Spinal cord (tissue), 10 donors: Measurements from ENCODE around the gene RRP1. TPM values are rescaled to one million over a fixed set of nuclear protein-coding genes. Genes with fewer than 3 reads are reported as not detected.

Experiments used
- DNase-seq, 6 donors: peaks; one replicate each; pipeline versions ENCODE4 v3.0.0 to v3.0.0-alpha.2; 2013 to 2015; ENCODE audit warnings: low spot score in 6 of 6, low read depth in 4 of 6
- H3K27ac ChIP-seq: one replicate; pipeline ENCODE4 v1.5.1; 2013; ENCODE audit warnings: low read depth, low read length, control low read depth
- H3K27me3 ChIP-seq: one replicate; pipeline ENCODE4 v1.6.1; 2013; ENCODE audit warnings: low read length; ENCODE audit not compliant: control insufficient read depth, insufficient read depth
- H3K36me3 ChIP-seq: one replicate; pipeline ENCODE4 v1.6.1; 2013; ENCODE audit warnings: low read length; ENCODE audit not compliant: control insufficient read depth, insufficient read depth
- H3K4me1 ChIP-seq: one replicate; pipeline ENCODE4 v1.6.1; 2013; ENCODE audit warnings: low read length; ENCODE audit not compliant: control insufficient read depth, insufficient read depth
- H3K4me3 ChIP-seq: one replicate; pipeline ENCODE4 v1.5.1; 2013; ENCODE audit warnings: low read depth, low read length, control low read depth
- H3K9me3 ChIP-seq: one replicate; pipeline ENCODE4 v1.6.1; 2013; ENCODE audit warnings: low read length; ENCODE audit not compliant: control insufficient read depth, insufficient read depth
- WGBS: methylation state at CpG from one replicate; pipeline ENCODE4 v1.1.5; 2013; ENCODE audit warnings: missing lambda C conversion rate; ENCODE audit not compliant: insufficient coverage; 5-methylcytosine and 5-hydroxymethylcytosine counted together
- long read RNA-seq, 4 donors: transcript quantifications; one replicate each; lab custom pipeline, GENCODE V29; 2026
- polyA plus RNA-seq, 2 donors: library from polyadenylated mRNA; unstranded; fragments of 120-200 nt; gene quantifications; one replicate each; pipeline ENCODE4 v1.2.1, GENCODE V29; 2013; ENCODE audit not compliant: insufficient read length in 2 of 2
- total RNA-seq, 2 donors: library from RNA; depleted of rRNA in 1 of 2; stranded (reverse); fragments of 120-200 nt in 1 of 2; fragments of >200 nt in 1 of 2; gene quantifications; one replicate each; pipeline versions ENCODE4 v1.2.3 to v1.2.4, GENCODE V29; 2013 to 2014
- donor health status: healthy.

The RRP1 gene
- total RNA-seq (10 to 100 TPM; 14.2 to 16.9 TPM), polyA plus RNA-seq (10 to 100 TPM; 31.3 to 39.2 TPM)
- long read RNA-seq, donor 1, partial matches to known transcripts: 0 of 5 reads
- long read RNA-seq, donor 1, other reads (novel, unspliced or antisense): 0 of 5 reads
- long read RNA-seq, donor 2, transcript RRP1-207 (13 exons, 3,022 nt): major isoform, 5 of 5 reads
- long read RNA-seq, donor 2, partial matches to known transcripts: 0 of 5 reads
- long read RNA-seq, donor 2, other reads (novel, unspliced or antisense): 0 of 5 reads
- long read RNA-seq, donor 3, partial matches to known transcripts: 0 of 1 reads
- long read RNA-seq, donor 3, other reads (novel, unspliced or antisense): 0 of 1 reads
- long read RNA-seq, donor 4, partial matches to known transcripts: 0 of 2 reads
- long read RNA-seq, donor 4, other reads (novel, unspliced or antisense): 0 of 2 reads

- H3K27me3 ChIP-seq: no peaks in the 10 kb centered on the region
- peak within 1 kb of the TSS; percentile 79 for H3K27ac ChIP-seq
- peaks cover 35% of the 10 kb centered on the region for H3K36me3 ChIP-seq
- H3K9me3 ChIP-seq: no peaks in the 10 kb centered on the region
- WGBS: under 1% methylated on average over 83 of the region's 83 CpGs
- H3K4me3 ChIP-seq: peak within 1 kb of the TSS; percentile 82
- peak; percentile 90 to 97 (median 93) for DNase-seq
- peaks cover 19% of the 10 kb centered on the region for H3K4me1 ChIP-seq
Observed at GRCh38 chr21:43789276-43790009, at the start of gene RRP1. Gene RRP1, plus strand, starts transcription at chr21:43789577. Its CDS starts 53 bp downstream, at chr21:43789630.

- 81% methylated on average over 18 of the region's 25 CpGs for WGBS
- H3K4me1 ChIP-seq: peaks cover 50% of the 10 kb centered on the region
- no peak overlapping the region for H3K4me3 ChIP-seq
- no peaks in the 10 kb centered on the region for H3K9me3 ChIP-seq
- H3K36me3 ChIP-seq: peaks cover 58% of the 10 kb centered on the region
- no peak for DNase-seq
- no peaks in the 10 kb centered on the region for H3K27me3 ChIP-seq
- H3K27ac ChIP-seq: no peak overlapping the region
Observed at GRCh38 chr21:43739621-43740435, 49.5 kb upstream of the RRP1 start.

GRCh38 chr21:43740497-43741156, 48.8 kb upstream of the RRP1 start:
- no peak overlapping the region for H3K4me3 ChIP-seq
- H3K36me3 ChIP-seq: peaks cover 56% of the 10 kb centered on the region
- peak overlapping the region; percentile 22 for H3K27ac ChIP-seq
- H3K27me3 ChIP-seq: no peaks in the 10 kb centered on the region
- H3K4me1 ChIP-seq: peaks cover 42% of the 10 kb centered on the region
- no peaks in the 10 kb centered on the region for H3K9me3 ChIP-seq
- DNase-seq: peak in 2 of 6 donors; percentile 76 to 81
- 52% methylated on average over 19 of the region's 25 CpGs for WGBS

GRCh38 chr21:43741423-43742096, 47.8 kb upstream of the RRP1 start:
- H3K4me3 ChIP-seq: no peak overlapping the region
- no peaks in the 10 kb centered on the region for H3K9me3 ChIP-seq
- DNase-seq: peak in 2 of 6 donors; percentile 35 to 42
- peaks cover 55% of the 10 kb centered on the region for H3K36me3 ChIP-seq
- peak overlapping the region; percentile 25 for H3K27ac ChIP-seq
- H3K4me1 ChIP-seq: peaks cover 33% of the 10 kb centered on the region
- WGBS: 69% methylated on average over 18 of the region's 28 CpGs
- no peaks in the 10 kb centered on the region for H3K27me3 ChIP-seq

GRCh38 chr21:43743947-43744346, 45.4 kb upstream of the RRP1 start:
- no peak overlapping the region for H3K4me3 ChIP-seq
- no peaks in the 10 kb centered on the region for H3K27me3 ChIP-seq
- no peaks in the 10 kb centered on the region for H3K9me3 ChIP-seq
- H3K27ac ChIP-seq: no peak overlapping the region
- 93% methylated on average over 8 of the region's 8 CpGs for WGBS
- H3K36me3 ChIP-seq: peaks cover 65% of the 10 kb centered on the region
- DNase-seq: no peak
- H3K4me1 ChIP-seq: peaks cover 18% of the 10 kb centered on the region

- Histone ChIP-seq H3K9me3 (no peaks in the 10 kb centered on the region), H3K4me1 (peaks cover 18% of the 10 kb centered on the region), H3K27me3 (no peaks in the 10 kb centered on the region), H3K36me3 (peaks cover 72% of the 10 kb centered on the region), H3K27ac (no peak overlapping the region), H3K4me3 (no peak overlapping the region)
- no peak for DNase-seq
- 98% methylated on average over 18 of the region's 18 CpGs for WGBS
Observed at GRCh38 chr21:43744725-43745124, 44.7 kb upstream of the RRP1 start.

GRCh38 chr21:43745772-43746517, 43.4 kb upstream of the RRP1 start:
- WGBS: 96% methylated on average over 16 of the region's 16 CpGs
- no peak overlapping the region for H3K4me3 ChIP-seq
- H3K27me3 ChIP-seq: no peaks in the 10 kb centered on the region
- H3K36me3 ChIP-seq: peaks cover 79% of the 10 kb centered on the region
- H3K4me1 ChIP-seq: peaks cover 10% of the 10 kb centered on the region
- no peak overlapping the region for H3K27ac ChIP-seq
- H3K9me3 ChIP-seq: no peaks in the 10 kb centered on the region
- no peak for DNase-seq

- DNase-seq: no peak
- WGBS: 89% methylated on average over 16 of the region's 17 CpGs
- H3K36me3 ChIP-seq: peaks cover 96% of the 10 kb centered on the region
Observed at GRCh38 chr21:43748622-43749021, 40.8 kb upstream of the RRP1 start.

More at GRCh38 chr21:43748622-43749021, 40.8 kb upstream of the RRP1 start:
- no peak overlapping the region for H3K27ac ChIP-seq
- H3K27me3 ChIP-seq: no peaks in the 10 kb centered on the region
- H3K9me3 ChIP-seq: no peaks in the 10 kb centered on the region
- H3K4me3 ChIP-seq: no peak overlapping the region
- no peaks in the 10 kb centered on the region for H3K4me1 ChIP-seq
